ENCODE data around the gene PTPRU.
"Not testable (repeated sequence)": the region's sequence is repeated elsewhere in the genome, so short reads cannot be mapped to it uniquely, and the experiment has no call there.

The PTPRU gene

DNA sequence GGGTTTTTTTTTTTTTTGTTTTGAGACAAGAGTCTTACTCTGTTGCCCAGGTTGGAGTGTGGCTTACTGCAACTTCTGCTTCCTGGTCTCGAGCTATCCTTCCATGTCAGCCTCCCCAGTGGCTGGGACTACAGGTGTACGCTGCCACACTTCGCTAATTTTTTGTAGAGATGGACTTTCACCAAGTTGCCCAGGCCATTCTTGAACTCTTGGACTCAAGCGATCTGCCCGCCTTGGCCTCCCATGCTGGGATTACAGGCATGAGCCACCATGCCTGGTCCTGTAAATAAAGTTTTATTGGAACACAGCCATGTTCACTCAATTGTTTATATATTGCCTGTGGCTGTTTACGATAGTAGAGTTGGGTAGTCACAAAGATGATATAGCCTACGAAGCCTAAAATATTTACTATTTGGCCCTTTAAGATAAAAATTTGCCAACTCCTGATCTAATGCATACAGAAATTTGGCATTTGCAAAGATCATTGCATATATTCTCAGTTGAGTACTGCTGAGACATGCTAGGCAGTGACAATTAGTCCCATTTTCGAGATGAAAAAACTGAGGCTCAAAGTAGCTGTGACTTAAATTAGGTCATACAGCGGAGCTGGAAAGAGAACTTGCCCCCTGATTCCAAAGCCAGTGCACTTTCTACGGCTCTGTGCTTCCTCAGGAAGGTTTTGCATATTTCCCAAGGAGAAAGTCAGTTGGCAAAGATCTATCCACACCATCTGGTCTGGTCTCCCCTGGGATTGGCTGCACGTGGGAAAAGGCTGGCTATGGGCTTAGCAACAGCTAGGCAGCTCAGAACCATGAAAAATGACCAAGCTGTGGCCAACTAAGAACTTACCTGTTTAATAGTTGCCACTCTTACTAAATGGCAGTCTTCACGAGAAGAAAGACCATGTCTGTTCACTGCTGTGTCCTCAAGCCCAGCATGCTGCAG, 25.0 kb upstream of the PTPRU start:
- H3K36me3 ChIP-seq, result peaks cover 25% of the 10 kb centered on the region
- no peaks in the 10 kb centered on the region for H3K9me3 ChIP-seq (ENCODE audit: severe bottlenecking)
- DNase-seq, result peak; percentile 68
- H3K4me3 ChIP-seq (ENCODE audit: low read depth, low read length), result no peak overlapping the region
- TF ChIP-seq CTCF (IDR thresholded peaks at IDR 0.05; ENCODE audit: low read depth, low read length), result no peak
- H3K27ac ChIP-seq, result peak overlapping the region; percentile 14
- H3K27me3 ChIP-seq (ENCODE audit: insufficient read depth, low read depth, severe bottlenecking), result no peaks in the 10 kb centered on the region

- H3K4me3 ChIP-seq (ENCODE audit: low read depth, low read length), result no peak overlapping the region
- no peak for DNase-seq
- no peaks in the 10 kb centered on the region for H3K27me3 ChIP-seq (ENCODE audit: insufficient read depth, low read depth, severe bottlenecking)
- TF ChIP-seq CTCF (IDR thresholded peaks at IDR 0.05; ENCODE audit: low read depth, low read length), result no peak
- no peak overlapping the region for H3K27ac ChIP-seq
- H3K9me3 ChIP-seq (ENCODE audit: severe bottlenecking), result no peaks in the 10 kb centered on the region
- H3K36me3 ChIP-seq, result peaks cover 25% of the 10 kb centered on the region
Measured at GRCh38 chr1:29213055-29213454, 23.3 kb upstream of the PTPRU start.

DNA sequence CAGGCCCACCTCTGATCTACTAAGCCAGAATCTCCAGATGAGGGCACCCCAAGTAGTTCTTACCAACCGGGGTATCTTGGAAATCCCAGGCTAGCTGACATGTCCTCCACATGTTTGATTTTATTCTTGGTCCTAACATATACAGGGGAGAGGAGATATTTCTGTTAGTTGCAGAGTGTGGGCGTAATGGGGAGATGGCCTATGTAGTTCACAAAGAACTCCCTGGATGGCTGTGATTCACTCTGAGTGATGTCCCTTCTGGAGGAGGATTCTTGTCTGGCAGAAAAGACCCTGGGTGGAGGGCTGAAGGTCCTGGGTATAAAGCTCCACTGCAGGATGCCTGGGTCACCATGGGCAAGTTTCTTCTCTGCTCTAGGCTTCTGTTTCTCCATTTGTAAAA, 18.7 kb upstream of the PTPRU start:
- no peaks in the 10 kb centered on the region for H3K27me3 ChIP-seq (ENCODE audit: insufficient read depth, low read depth, severe bottlenecking)
- H3K9me3 ChIP-seq (ENCODE audit: severe bottlenecking), result no peaks in the 10 kb centered on the region
- peaks cover 24% of the 10 kb centered on the region for H3K36me3 ChIP-seq
- no peak overlapping the region for H3K27ac ChIP-seq
- no peak for DNase-seq
- no peak for TF ChIP-seq CTCF (IDR thresholded peaks at IDR 0.05; ENCODE audit: low read depth, low read length)
- H3K4me3 ChIP-seq (ENCODE audit: low read depth, low read length), result no peak overlapping the region

DNA sequence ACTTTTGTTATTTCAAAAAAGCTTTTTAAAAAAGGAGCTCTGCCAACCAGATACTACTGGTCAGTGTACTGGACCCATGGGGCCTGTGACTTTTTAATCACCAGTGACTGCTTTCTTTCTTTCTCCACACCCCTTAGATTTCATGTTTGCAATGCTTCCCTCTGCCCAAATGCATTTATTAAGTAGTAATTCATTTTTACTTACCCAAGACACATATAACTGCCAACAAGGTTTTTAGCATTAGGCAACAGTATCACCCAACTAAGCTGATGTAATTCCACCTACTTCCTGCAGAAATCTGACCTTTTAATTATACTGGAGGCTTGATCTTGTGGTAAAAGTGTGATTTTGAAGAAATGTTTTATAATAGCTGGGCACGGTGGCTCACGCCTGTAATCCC, 18.1 kb upstream of the PTPRU start:
- Histone ChIP-seq H3K27me3 (ENCODE audit: insufficient read depth, low read depth, severe bottlenecking) (no peaks in the 10 kb centered on the region), H3K9me3 (ENCODE audit: severe bottlenecking) (no peaks in the 10 kb centered on the region), H3K36me3 (peaks cover 24% of the 10 kb centered on the region), H3K27ac (no peak overlapping the region), H3K4me3 (ENCODE audit: low read depth, low read length) (no peak overlapping the region)
- no peak for DNase-seq
- no peak for TF ChIP-seq CTCF (IDR thresholded peaks at IDR 0.05; ENCODE audit: low read depth, low read length)

DNA sequence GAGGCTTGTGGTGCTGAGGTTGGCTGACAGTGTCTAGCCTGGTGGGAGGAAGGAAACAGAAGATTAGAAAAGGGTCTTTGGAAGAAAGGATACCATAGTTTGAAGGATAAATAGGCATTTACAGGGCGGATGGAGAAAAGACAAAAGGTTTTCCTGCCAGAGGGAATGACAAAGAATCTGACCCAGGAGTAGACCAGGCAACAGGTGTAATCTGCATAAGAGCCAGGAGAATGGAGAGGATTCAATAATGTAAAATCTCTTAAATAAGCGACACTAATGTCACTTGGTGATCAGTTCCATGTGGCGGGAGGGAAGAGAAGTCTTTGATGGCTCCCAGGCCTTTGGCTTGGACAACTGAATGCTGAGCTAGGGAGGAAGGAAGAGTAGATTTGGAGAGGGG, 15.0 kb upstream of the PTPRU start:
- Histone ChIP-seq H3K27ac (no peak overlapping the region), H3K9me3 (ENCODE audit: severe bottlenecking) (no peaks in the 10 kb centered on the region), H3K36me3 (peaks cover 18% of the 10 kb centered on the region), H3K27me3 (ENCODE audit: insufficient read depth, low read depth, severe bottlenecking) (no peaks in the 10 kb centered on the region), H3K4me3 (ENCODE audit: low read depth, low read length) (no peak overlapping the region)
- no peak for TF ChIP-seq CTCF (IDR thresholded peaks at IDR 0.05; ENCODE audit: low read depth, low read length)
- no peak for DNase-seq

DNA sequence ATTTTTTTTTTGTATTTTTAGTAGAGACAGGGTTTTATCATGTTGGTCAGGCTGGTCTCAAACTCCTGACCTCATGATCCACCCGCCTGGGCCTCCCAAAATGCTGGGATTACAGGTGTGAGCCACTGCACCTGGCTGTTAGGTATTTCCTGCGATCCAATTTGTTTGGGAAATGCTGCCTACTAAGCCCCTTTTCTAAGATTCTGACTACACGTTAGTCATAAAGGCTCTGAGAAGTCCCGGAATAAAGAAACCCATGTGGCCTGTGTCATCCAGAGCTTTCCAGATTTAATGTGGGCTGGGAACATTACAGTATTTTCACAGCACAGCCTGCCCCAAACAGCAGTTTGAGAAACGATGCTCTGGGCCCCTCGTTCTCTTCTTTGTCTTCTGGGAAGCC, 14.1 kb upstream of the PTPRU start:
- H3K9me3 ChIP-seq (ENCODE audit: severe bottlenecking); H3K27me3 ChIP-seq (ENCODE audit: insufficient read depth, low read depth, severe bottlenecking); DNase-seq: not testable (repeated sequence)

More for the DNA sequence above, 14.1 kb upstream of the PTPRU start:
- H3K36me3 ChIP-seq, result peaks cover 18% of the 10 kb centered on the region
- not testable (repeated sequence) for H3K27ac ChIP-seq; H3K4me3 ChIP-seq (ENCODE audit: low read depth, low read length)
